Measurements from ENCODE around the gene KRTAP9-4. TPM values are rescaled to one million over a fixed set of nuclear protein-coding genes. Genes with fewer than 3 reads are reported as not detected.

The KRTAP9-4 gene
- total RNA-seq, 3 donors from 2014 or later = not detected

Other genes starting within 250 kb of the KRTAP9-4 start
- not detected for gene KRTAP3-2, start 249.8 kb upstream of the KRTAP9-4 start, total RNA-seq
- gene KRTAP3-1, start 240.6 kb upstream of the KRTAP9-4 start, total RNA-seq = not detected
- not detected for gene KRTAP1-5, start 222.5 kb upstream of the KRTAP9-4 start, total RNA-seq
- not detected for gene KRTAP1-4, start 219.5 kb upstream of the KRTAP9-4 start, total RNA-seq
- not detected for gene KRTAP1-3, start 214.8 kb upstream of the KRTAP9-4 start, total RNA-seq
- gene KRTAP1-1, start 208.2 kb upstream of the KRTAP9-4 start, total RNA-seq = not detected
- not detected for gene KRTAP2-1, start 202.4 kb upstream of the KRTAP9-4 start, total RNA-seq
- not detected for gene KRTAP2-2, start 194.5 kb upstream of the KRTAP9-4 start, total RNA-seq
- not detected for gene KRTAP2-3, start 189.6 kb upstream of the KRTAP9-4 start, total RNA-seq
- not detected for gene KRTAP2-4, start 183.8 kb upstream of the KRTAP9-4 start, total RNA-seq
- gene KRTAP4-7, start 165.5 kb upstream of the KRTAP9-4 start, total RNA-seq = not detected
- gene KRTAP4-8, start 151.5 kb upstream of the KRTAP9-4 start, total RNA-seq = not detected
- not detected for gene KRTAP4-16, start 147.5 kb upstream of the KRTAP9-4 start, total RNA-seq
- not detected for gene KRTAP4-9, start 144.3 kb upstream of the KRTAP9-4 start, total RNA-seq
- not detected for gene KRTAP4-11, start 131.3 kb upstream of the KRTAP9-4 start, total RNA-seq
- gene KRTAP4-12, start 125.5 kb upstream of the KRTAP9-4 start, total RNA-seq = not detected
- gene KRTAP4-6, start 109.1 kb upstream of the KRTAP9-4 start, total RNA-seq = not detected
- not detected for gene KRTAP4-5, start 99.9 kb upstream of the KRTAP9-4 start, total RNA-seq
- gene KRTAP4-4, start 88.9 kb upstream of the KRTAP9-4 start, total RNA-seq = not detected
- not detected for gene KRTAP4-3, start 81.5 kb upstream of the KRTAP9-4 start, total RNA-seq
- gene KRTAP4-2, start 71.5 kb upstream of the KRTAP9-4 start, total RNA-seq = not detected
- gene KRTAP4-1, start 64.8 kb upstream of the KRTAP9-4 start, total RNA-seq = under 1 TPM in 1 of 3 donors, not detected in 2; 0.84 TPM
- gene KRTAP9-1, start 59.8 kb upstream of the KRTAP9-4 start, total RNA-seq = not detected
- not detected for gene KRTAP9-2, start 23.0 kb upstream of the KRTAP9-4 start, total RNA-seq
- not detected for gene KRTAP9-3, start 17.2 kb upstream of the KRTAP9-4 start, total RNA-seq
- gene KRTAP9-8, start 11.7 kb upstream of the KRTAP9-4 start, total RNA-seq = not detected
- gene KRTAP9-9, start 5.7 kb downstream of the KRTAP9-4 start, total RNA-seq = not detected
- not detected for gene KRTAP9-6, start 15.7 kb downstream of the KRTAP9-4 start, total RNA-seq
- gene KRTAP9-7, start 26.0 kb downstream of the KRTAP9-4 start, total RNA-seq = not detected
- not detected for gene KRTAP29-1, start 53.2 kb downstream of the KRTAP9-4 start, total RNA-seq
- gene KRTAP16-1, start 59.6 kb downstream of the KRTAP9-4 start, total RNA-seq = not detected
- gene KRTAP17-1, start 66.0 kb downstream of the KRTAP9-4 start, total RNA-seq = not detected
- not detected for gene KRT33A, start 101.1 kb downstream of the KRTAP9-4 start, total RNA-seq
- not detected for gene KRT33B, start 120.1 kb downstream of the KRTAP9-4 start, total RNA-seq
- not detected for gene KRT34, start 132.6 kb downstream of the KRTAP9-4 start, total RNA-seq
- not detected for gene KRT31, start 147.9 kb downstream of the KRTAP9-4 start, total RNA-seq
- not detected for gene KRT37, start 174.9 kb downstream of the KRTAP9-4 start, total RNA-seq
- gene KRT38, start 191.3 kb downstream of the KRTAP9-4 start, total RNA-seq = not detected
- not detected for gene KRT32, start 217.7 kb downstream of the KRTAP9-4 start, total RNA-seq
- not detected for gene KRT35, start 231.5 kb downstream of the KRTAP9-4 start, total RNA-seq
- not detected for gene KRT36, start 240.2 kb downstream of the KRTAP9-4 start, total RNA-seq